Measurements from ENCODE around the gene CRYBA4. TPM values are rescaled to one million over a fixed set of nuclear protein-coding genes. Genes with fewer than 3 reads are reported as not detected.

CRYBA4 gene
- polyA plus RNA-seq, 1 donor (not counting 4 experiments of a cell fraction or from before 2014, with no cell fraction given), result not detected

DNA sequence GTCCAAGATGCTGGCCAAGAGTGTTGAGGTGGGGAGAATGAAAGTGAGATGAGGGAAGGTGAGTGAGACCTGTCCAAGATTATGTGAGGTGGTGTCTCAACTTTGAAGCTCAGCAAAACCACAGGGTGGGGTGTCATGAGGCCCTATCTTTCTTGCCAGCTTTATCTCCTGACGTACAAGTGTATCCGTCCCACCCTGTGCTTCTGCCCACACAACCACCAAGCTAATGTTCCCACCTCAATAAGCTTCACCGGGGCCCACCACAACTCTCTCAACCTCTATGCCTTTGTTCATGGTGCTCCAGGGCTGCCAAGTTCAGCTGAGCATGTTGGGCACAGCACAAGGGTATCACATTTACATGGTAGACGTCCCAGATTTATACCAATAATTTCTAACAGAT lies 24.7 kb upstream of the CRYBA4 start:
- H3K79me2 ChIP-seq (ENCODE audit: control insufficient read depth, insufficient read depth, low read length), result no peaks in the 10 kb centered on the region
- H3K9me1 ChIP-seq (ENCODE audit: control insufficient read depth, extremely low read depth, insufficient read depth, low read length), result no peaks in the 10 kb centered on the region
- TF ChIP-seq EZH2 (IDR thresholded peaks at IDR 0.05; ENCODE audit: low read length), result no peak
- TF ChIP-seq CTCF (optimal IDR thresholded peaks at IDR 0.05 in 1 of 3, IDR thresholded peaks at IDR 0.05 in 1 of 3, conservative IDR thresholded peaks at IDR 0.05 in 1 of 3; ENCODE audit: extremely low read depth in 1 of 3, insufficient read depth in 2 of 3, low read length in 3 of 3), result no peak
- dilution Hi-C loops (cut with MboI; ENCODE audit: extremely low pct_ligation_motif_present, low sequenced_read_pairs), result no loop called here
- H3K9me3 ChIP-seq (ENCODE audit: control insufficient read depth, low read depth, low read length), result no peaks in the 10 kb centered on the region
- H3K27ac ChIP-seq (ENCODE audit: control insufficient read depth, insufficient read depth, low read length), result no peak overlapping the region
- DNase-seq (ENCODE audit: low read depth, low spot score) (no peak), FAIRE-seq (no peak)
- H2AFZ ChIP-seq (ENCODE audit: control insufficient read depth, low read length), result no peak overlapping the region
- no peaks in the 10 kb centered on the region for H4K20me1 ChIP-seq (ENCODE audit: control insufficient read depth, extremely low read depth, insufficient read depth, low read length)
- H3K27me3 ChIP-seq (ENCODE audit: control insufficient read depth, extremely low read depth, insufficient read depth, low read length), result peaks cover 6% of the 10 kb centered on the region
- peaks cover 5% of the 10 kb centered on the region for H3K4me1 ChIP-seq (ENCODE audit: control insufficient read depth, extremely low read depth, insufficient read depth, low read length)
- H3K36me3 ChIP-seq (ENCODE audit: control insufficient read depth in 2 of 2, extremely low read depth in 1 of 2, insufficient read depth in 2 of 2, low read length in 2 of 2), result no peaks in the 10 kb centered on the region
- no peak overlapping the region for H3K9ac ChIP-seq (ENCODE audit: control insufficient read depth, extremely low read depth, insufficient read depth, low read length)
- H3K4me2 ChIP-seq (ENCODE audit: control insufficient read depth, extremely low read depth, insufficient read depth, low read depth, low read length), result no peak overlapping the region
- H3K4me3 ChIP-seq (ENCODE audit: control insufficient read depth in 2 of 3, extremely low read depth in 1 of 3, insufficient read depth in 2 of 3, low read depth in 1 of 3, low read length in 3 of 3), result no peak overlapping the region

DNA sequence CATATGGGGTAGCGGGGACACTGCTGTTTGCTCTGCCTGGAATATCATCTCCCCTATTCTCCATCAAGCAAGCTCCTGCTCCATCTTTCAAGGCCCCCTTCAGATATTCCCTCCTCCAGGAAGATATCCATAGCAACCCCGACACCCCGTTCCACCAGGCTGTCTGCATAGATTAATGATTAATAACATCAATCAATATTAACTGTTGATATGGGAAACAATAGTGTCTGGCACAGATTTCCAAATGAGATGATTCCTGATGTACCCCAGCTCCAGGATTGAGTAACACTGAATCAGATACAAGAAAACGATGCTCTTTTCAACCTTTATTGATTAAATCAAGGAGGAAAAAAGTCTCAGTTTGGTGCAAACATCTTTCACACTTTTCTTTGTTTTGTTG lies 24.3 kb upstream of the CRYBA4 start:
- H3K79me2 ChIP-seq (ENCODE audit: control insufficient read depth, insufficient read depth, low read length), result no peaks in the 10 kb centered on the region
- no peak for DNase-seq (ENCODE audit: low read depth, low spot score)
- no peak for FAIRE-seq
- TF ChIP-seq EZH2 (IDR thresholded peaks at IDR 0.05; ENCODE audit: low read length), result no peak
- TF ChIP-seq CTCF (optimal IDR thresholded peaks at IDR 0.05 in 1 of 3, IDR thresholded peaks at IDR 0.05 in 1 of 3, conservative IDR thresholded peaks at IDR 0.05 in 1 of 3; ENCODE audit: extremely low read depth in 1 of 3, insufficient read depth in 2 of 3, low read length in 3 of 3), result no peak
- peaks cover 6% of the 10 kb centered on the region for H3K27me3 ChIP-seq (ENCODE audit: control insufficient read depth, extremely low read depth, insufficient read depth, low read length)
- H3K9ac ChIP-seq (ENCODE audit: control insufficient read depth, extremely low read depth, insufficient read depth, low read length), result no peak overlapping the region
- H2AFZ ChIP-seq (ENCODE audit: control insufficient read depth, low read length), result no peak overlapping the region
- no peaks in the 10 kb centered on the region for H3K9me1 ChIP-seq (ENCODE audit: control insufficient read depth, extremely low read depth, insufficient read depth, low read length)
- H3K4me1 ChIP-seq (ENCODE audit: control insufficient read depth, extremely low read depth, insufficient read depth, low read length), result peaks cover 5% of the 10 kb centered on the region
- no peaks in the 10 kb centered on the region for H3K36me3 ChIP-seq (ENCODE audit: control insufficient read depth in 2 of 2, extremely low read depth in 1 of 2, insufficient read depth in 2 of 2, low read length in 2 of 2)
- dilution Hi-C loops (cut with MboI; ENCODE audit: extremely low pct_ligation_motif_present, low sequenced_read_pairs), result no loop called here
- no peaks in the 10 kb centered on the region for H4K20me1 ChIP-seq (ENCODE audit: control insufficient read depth, extremely low read depth, insufficient read depth, low read length)
- H3K27ac ChIP-seq (ENCODE audit: control insufficient read depth, insufficient read depth, low read length), result no peak overlapping the region
- no peak overlapping the region for H3K4me2 ChIP-seq (ENCODE audit: control insufficient read depth, extremely low read depth, insufficient read depth, low read depth, low read length)
- no peak overlapping the region for H3K4me3 ChIP-seq (ENCODE audit: control insufficient read depth in 2 of 3, extremely low read depth in 1 of 3, insufficient read depth in 2 of 3, low read depth in 1 of 3, low read length in 3 of 3)
- no peaks in the 10 kb centered on the region for H3K9me3 ChIP-seq (ENCODE audit: control insufficient read depth, low read depth, low read length)
